Ovary (tissue), 9 donors: ENCODE results near the gene ZNF282. TPM values are rescaled to one million over a fixed set of nuclear protein-coding genes. Genes with fewer than 3 reads are reported as not detected.

ENCODE experiments used
- DNase-seq, 5 donors: peaks; one replicate each; pipeline ENCODE4 v3.0.0-alpha.2; 2019 to 2020
- H3K27ac ChIP-seq, 2 donors: fragments of 200-600 bp; one replicate each; pipeline versions ENCODE4 v1.5.1 to v1.8.0; 2019 to 2022
- H3K27me3 ChIP-seq: fragments of 200-600 bp; one replicate; pipeline ENCODE4 v1.8.0; 2022
- H3K36me3 ChIP-seq: fragments of 200-600 bp; sonication (generic); one replicate; pipeline ENCODE4 v1.5.1; 2019
- H3K4me1 ChIP-seq: one replicate; pipeline ENCODE4 v1.8.1; 2013; ENCODE audit warnings: mild to moderate bottlenecking, moderate library complexity; ENCODE audit not compliant: insufficient read depth
- H3K4me3 ChIP-seq: fragments of 200-600 bp; sonication (generic); one replicate; pipeline ENCODE4 v1.5.1; 2017
- H3K9me3 ChIP-seq, 2 donors: fragments of 200-600 bp in 1 of 2; sonication (generic) in 1 of 2; one replicate each; pipeline versions ENCODE4 v1.5.1 to v1.8.1; 2013 to 2019; ENCODE audit warnings: mild to moderate bottlenecking in 1 of 2, moderate library complexity in 1 of 2
- EP300 ChIP-seq: sonication (generic); formaldehyde crosslinking; IDR thresholded peaks from one replicate; pipeline ENCODE4 v1.6.1; 2017; ENCODE audit warnings: antibody characterized with exemption
- POLR2A ChIP-seq: fragments of 450-650 bp; IDR thresholded peaks from one replicate; pipeline ENCODE4 v1.6.1; 2017; ENCODE audit warnings: antibody characterized with exemption, mild to moderate bottlenecking, moderate library complexity
- WGBS, 3 donors: extraction: QIAGEN DNeasy Blood & Tissue Kit in 1 of 3; methylation state at CpG; one replicate each; pipeline versions ENCODE4 v1.1.5 to v1.1.7; 2013 to 2017; 5-methylcytosine and 5-hydroxymethylcytosine counted together
- intact Hi-C, 4 donors: fragments of 100-400 bp; cut with DNase I; formaldehyde crosslinking; loops; one replicate each; pipeline versions ENCODE4 v1.11.0 to v1.15.1; 2022 to 2023
- polyA plus RNA-seq, 2 donors: library from polyadenylated mRNA; stranded (reverse); fragments of 200-250 nt in 1 of 2; fragments of 350-450 nt in 1 of 2; fragmentation: Illumina TruSeq in 1 of 2; extraction: RNeasy Lipid Tissue Mini Kit (QIAGEN cat#74804) in 1 of 2; gene quantifications; one replicate each; pipeline ENCODE4 v1.2.3, GENCODE V29; 2013 to 2014
- total RNA-seq, 7 donors: library from RNA; depleted of rRNA in 2 of 7; stranded (reverse); fragments of >200 nt in 2 of 7; fragmentation: NEBNext Ultra II Directional in 3 of 7; extraction: Animal tissue kit (Norgen Biotek cat#: 25700) in 3 of 7; gene quantifications; one replicate each; pipeline versions ENCODE4 v1.1.0 to v1.2.4, GENCODE V29; 2016 to 2023
- TF ChIP-seq, protein P1 (sequence below), 3 donors: fragments of 450-650 bp in 2 of 3; fragments of 200-600 bp in 1 of 3; IDR thresholded peaks; one replicate each; pipeline versions ENCODE4 v1.5.1 to v1.8.0; 2016 to 2022; ENCODE audit warnings: antibody characterized with exemption in 3 of 3, mild to moderate bottlenecking in 1 of 3
- donor health status: DM: no; HTN: no; CAD: no; lungs with moderate emphysema.
- donor health status: DM: no; HTN: no; CAD: no.
- donor health status: Bipolar disorder and iron deficiency.
- donor health status: DM: yes; HTN: yes; CAD: no.
- donor health status: DM: no; HTN: no; CAD: no.
- donor health status: DM: yes; HTN: yes; CAD: no.

ZNF282 gene
- total and polyA plus RNA-seq, 9 donors, result 8.0 to 30.2 (median 22.2) TPM

DNA sequence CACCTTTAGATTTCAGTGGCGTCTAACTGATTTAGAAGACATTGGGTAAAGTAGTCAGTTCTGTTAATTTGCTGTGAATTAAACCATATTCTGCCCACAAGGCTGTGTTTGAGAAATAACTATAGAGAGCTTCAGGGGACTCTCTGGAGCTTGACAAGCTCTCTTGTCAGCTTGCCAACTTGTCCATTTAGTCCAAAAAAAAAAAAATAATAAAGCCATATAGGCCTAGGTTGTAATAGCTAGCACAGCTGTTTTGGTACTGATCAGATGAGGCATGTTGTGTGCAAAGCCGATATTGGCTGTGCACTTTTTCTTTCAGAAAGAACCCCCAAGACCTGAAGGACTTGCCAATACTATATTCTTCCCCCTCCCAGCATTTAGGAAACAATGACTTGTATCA, 20.2 kb upstream of the ZNF282 start:
- H3K4me3 ChIP-seq, result no peak overlapping the region
- H3K36me3 ChIP-seq, result no peaks in the 10 kb centered on the region
- no peaks in the 10 kb centered on the region for H3K4me1 ChIP-seq
- H3K27me3 ChIP-seq, result no peaks in the 10 kb centered on the region
- H3K27ac ChIP-seq, result no peak overlapping the region
- TF ChIP-seq, protein P1, sequence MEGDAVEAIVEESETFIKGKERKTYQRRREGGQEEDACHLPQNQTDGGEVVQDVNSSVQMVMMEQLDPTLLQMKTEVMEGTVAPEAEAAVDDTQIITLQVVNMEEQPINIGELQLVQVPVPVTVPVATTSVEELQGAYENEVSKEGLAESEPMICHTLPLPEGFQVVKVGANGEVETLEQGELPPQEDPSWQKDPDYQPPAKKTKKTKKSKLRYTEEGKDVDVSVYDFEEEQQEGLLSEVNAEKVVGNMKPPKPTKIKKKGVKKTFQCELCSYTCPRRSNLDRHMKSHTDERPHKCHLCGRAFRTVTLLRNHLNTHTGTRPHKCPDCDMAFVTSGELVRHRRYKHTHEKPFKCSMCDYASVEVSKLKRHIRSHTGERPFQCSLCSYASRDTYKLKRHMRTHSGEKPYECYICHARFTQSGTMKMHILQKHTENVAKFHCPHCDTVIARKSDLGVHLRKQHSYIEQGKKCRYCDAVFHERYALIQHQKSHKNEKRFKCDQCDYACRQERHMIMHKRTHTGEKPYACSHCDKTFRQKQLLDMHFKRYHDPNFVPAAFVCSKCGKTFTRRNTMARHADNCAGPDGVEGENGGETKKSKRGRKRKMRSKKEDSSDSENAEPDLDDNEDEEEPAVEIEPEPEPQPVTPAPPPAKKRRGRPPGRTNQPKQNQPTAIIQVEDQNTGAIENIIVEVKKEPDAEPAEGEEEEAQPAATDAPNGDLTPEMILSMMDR (IDR thresholded peaks at IDR 0.05), result no peak
- no peak for TF ChIP-seq EP300
- no peak for TF ChIP-seq POLR2A
- DNase-seq, result no peak
- no peaks in the 10 kb centered on the region for H3K9me3 ChIP-seq
- intact Hi-C loops, result no loop called here
- WGBS, 3 donors, result 89 to 95% (median 92%) methylated on average over 2 of the region's 2 CpGs

DNA sequence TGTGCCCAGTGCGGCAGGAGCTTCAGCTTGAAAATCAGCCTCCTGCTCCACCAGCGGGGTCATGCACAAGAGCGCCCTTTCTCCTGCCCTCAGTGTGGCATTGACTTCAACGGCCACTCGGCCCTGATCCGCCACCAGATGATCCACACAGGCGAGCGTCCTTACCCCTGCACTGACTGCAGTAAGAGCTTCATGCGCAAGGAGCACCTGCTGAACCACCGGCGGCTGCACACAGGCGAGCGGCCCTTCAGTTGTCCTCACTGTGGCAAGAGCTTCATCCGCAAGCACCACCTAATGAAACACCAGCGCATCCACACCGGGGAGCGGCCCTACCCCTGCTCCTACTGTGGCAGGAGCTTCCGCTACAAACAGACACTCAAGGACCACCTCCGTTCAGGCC, 16.1 kb upstream of the ZNF282 start:
- H3K36me3 ChIP-seq, result no peaks in the 10 kb centered on the region
- H3K9me3 ChIP-seq, result no peaks in the 10 kb centered on the region
- DNase-seq, result no peak
- intact Hi-C loops, result no loop called here
- no peak overlapping the region for H3K4me3 ChIP-seq
- no peak overlapping the region for H3K27ac ChIP-seq
- no peaks in the 10 kb centered on the region for H3K4me1 ChIP-seq
- 96 to 98% (median 96%) methylated on average over 18 to 19 of the region's 19 CpGs for WGBS, 3 donors
- TF ChIP-seq POLR2A (no peak), EP300 (no peak)
- H3K27me3 ChIP-seq, result no peaks in the 10 kb centered on the region

DNA sequence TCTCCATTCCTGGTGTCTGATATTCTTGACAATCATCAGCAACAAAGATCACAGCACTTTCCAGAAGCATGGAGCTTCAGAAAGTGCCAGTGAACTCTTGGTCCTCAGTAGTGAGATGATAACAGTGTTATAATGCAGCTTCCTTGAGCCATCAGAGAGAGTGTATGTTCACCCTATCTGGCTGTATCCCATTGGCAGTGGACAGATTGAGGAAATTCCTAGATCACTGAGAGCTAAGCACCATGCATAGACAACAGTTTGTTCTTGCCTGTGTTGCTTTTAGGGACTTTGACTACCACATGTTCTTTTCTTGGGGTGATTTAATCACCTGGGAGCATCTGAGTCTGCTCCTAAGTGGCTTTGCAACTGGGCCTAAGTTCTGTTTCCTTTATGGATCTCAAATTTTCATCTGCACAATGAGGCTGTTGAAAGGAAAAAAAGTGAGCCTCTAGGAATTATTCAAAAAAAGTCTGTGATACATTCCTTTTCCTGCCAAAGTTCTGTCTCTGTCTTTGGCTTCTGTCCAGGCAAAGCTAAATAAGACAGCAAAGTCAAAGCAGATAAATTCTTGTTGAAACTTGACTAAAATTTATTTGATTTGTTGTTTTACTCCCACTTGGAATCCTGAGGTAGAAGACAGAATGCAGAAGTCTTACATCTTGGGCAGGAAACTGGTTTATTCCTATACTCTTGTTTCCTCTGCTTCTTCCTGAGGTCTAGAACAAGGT, 14.5 kb upstream of the ZNF282 start:
- Histone ChIP-seq H3K9me3 (no peaks in the 10 kb centered on the region), H3K4me1 (no peaks in the 10 kb centered on the region), H3K27ac (no peak overlapping the region), H3K4me3 (no peak overlapping the region), H3K27me3 (no peaks in the 10 kb centered on the region), H3K36me3 (no peaks in the 10 kb centered on the region)
- no peak for TF ChIP-seq POLR2A
- no peak for TF ChIP-seq EP300
- TF ChIP-seq, protein P1 (IDR thresholded peaks at IDR 0.05), result no peak
- no peak for DNase-seq
- intact Hi-C loops, result no loop called here

DNA sequence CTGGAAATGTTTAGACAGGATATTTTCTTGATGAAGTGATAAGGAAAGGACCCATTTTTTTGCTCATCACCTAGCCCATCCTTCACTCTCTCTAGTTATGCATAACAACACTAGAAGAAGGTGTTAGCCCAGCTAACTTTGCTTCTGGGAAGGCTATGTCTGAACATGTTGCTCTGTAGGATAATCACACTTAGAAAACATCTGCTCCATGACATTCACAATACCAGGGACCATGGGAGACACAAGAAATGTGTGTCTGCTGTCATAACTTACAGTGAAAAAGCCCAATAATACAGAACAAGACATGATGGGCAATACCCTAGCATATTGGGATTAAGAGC, 13.9 kb upstream of the ZNF282 start:
- TF ChIP-seq, protein P1 (IDR thresholded peaks at IDR 0.05), result no peak
- TF ChIP-seq POLR2A, result no peak
- no peak for TF ChIP-seq EP300
- H3K27ac ChIP-seq, result no peak overlapping the region
- no peaks in the 10 kb centered on the region for H3K27me3 ChIP-seq
- H3K4me1 ChIP-seq, result no peaks in the 10 kb centered on the region
- no peaks in the 10 kb centered on the region for H3K36me3 ChIP-seq
- no peaks in the 10 kb centered on the region for H3K9me3 ChIP-seq
- intact Hi-C loops, result no loop called here
- no peak for DNase-seq
- no peak overlapping the region for H3K4me3 ChIP-seq

DNA sequence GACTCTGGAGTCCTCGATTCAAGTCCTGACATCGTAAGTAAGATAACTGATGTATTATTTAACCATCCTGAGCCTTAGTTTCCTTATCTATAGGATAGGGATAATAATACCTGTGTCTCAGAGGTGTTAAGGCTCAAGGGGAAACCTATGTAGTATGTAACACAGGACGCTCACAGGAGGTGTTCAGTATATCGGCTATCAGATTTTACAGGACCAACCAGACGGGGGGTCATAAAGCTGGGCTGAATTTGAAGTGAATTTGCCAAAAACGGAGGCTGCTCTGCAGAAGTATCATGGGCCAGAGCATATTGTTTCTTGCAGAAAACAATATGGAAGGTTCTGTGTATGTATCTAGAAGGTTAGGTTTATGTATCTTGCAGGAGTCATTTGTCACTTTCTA, 11.1 kb upstream of the ZNF282 start:
- Histone ChIP-seq H3K9me3 (no peaks in the 10 kb centered on the region), H3K4me1 (no peaks in the 10 kb centered on the region), H3K27me3 (no peaks in the 10 kb centered on the region), H3K4me3 (no peak overlapping the region), H3K36me3 (no peaks in the 10 kb centered on the region), H3K27ac (no peak overlapping the region)
- 92 to 95% (median 95%) methylated on average over 6 of the region's 6 CpGs for WGBS, 3 donors
- intact Hi-C loops, result no loop called here
- TF ChIP-seq POLR2A (no peak), EP300 (no peak)
- TF ChIP-seq, protein P1 (IDR thresholded peaks at IDR 0.05), result no peak
- DNase-seq, result no peak
